ENCODE measurements around the gene CD300LB.
A peak's percentile ranks its signal among the peaks of the same experiment; 100 is the strongest.
"Not testable (repeated sequence)": the region's sequence is repeated elsewhere in the genome, so short reads cannot be mapped to it uniquely, and the experiment has no call there.

The CD300LB gene

GRCh38 chr17:74527756-74528155, 3.5 kb downstream of the CD300LB start:
- DNase-seq (ENCODE audit: extremely low spot score, insufficient read length, low read depth) (no peak), FAIRE-seq (no peak)

GRCh38 chr17:74527081-74527480, 4.2 kb downstream of the CD300LB start:
- DNase-seq (ENCODE audit: extremely low spot score, insufficient read length, low read depth): no peak
- FAIRE-seq: no peak

GRCh38 chr17:74526681-74527080, 4.6 kb downstream of the CD300LB start:
- DNase-seq (ENCODE audit: extremely low spot score, insufficient read length, low read depth): no peak
- FAIRE-seq: no peak

GRCh38 chr17:74525781-74526288, 5.4 kb downstream of the CD300LB start:
- no peak for DNase-seq (ENCODE audit: extremely low spot score, insufficient read length, low read depth)
- no peak for FAIRE-seq

- FAIRE-seq: no peak
Measured at GRCh38 chr17:74525465-74525725, 5.9 kb downstream of the CD300LB start.

GRCh38 chr17:74524653-74525464, 6.4 kb downstream of the CD300LB start:
- FAIRE-seq: no peak
- DNase-seq (ENCODE audit: extremely low spot score, insufficient read length, low read depth): no peak

More at GRCh38 chr17:74525465-74525725, 5.9 kb downstream of the CD300LB start:
- no peak for DNase-seq (ENCODE audit: extremely low spot score, insufficient read length, low read depth)

- FAIRE-seq (no peak), DNase-seq (ENCODE audit: extremely low spot score, insufficient read length, low read depth) (no peak)
Measured at GRCh38 chr17:74523308-74523707, 8.0 kb downstream of the CD300LB start.

GRCh38 chr17:74522381-74523105, 8.7 kb downstream of the CD300LB start:
- FAIRE-seq: no peak
- DNase-seq (ENCODE audit: extremely low spot score, insufficient read length, low read depth): no peak

GRCh38 chr17:74521701-74522201, 9.5 kb downstream of the CD300LB start:
- FAIRE-seq (peak; percentile 70), DNase-seq (ENCODE audit: extremely low spot score, insufficient read length, low read depth) (no peak)

GRCh38 chr17:74520790-74521480, 10.3 kb downstream of the CD300LB start:
- no peak for FAIRE-seq
- DNase-seq (ENCODE audit: extremely low spot score, insufficient read length, low read depth): no peak

- DNase-seq (ENCODE audit: extremely low spot score, insufficient read length, low read depth): no peak
- peak; percentile 24 for FAIRE-seq
Measured at GRCh38 chr17:74520016-74520434, 11.2 kb downstream of the CD300LB start.

- DNase-seq (ENCODE audit: extremely low spot score, insufficient read length, low read depth); FAIRE-seq: not testable (repeated sequence)
Measured at GRCh38 chr17:74518413-74518981, 12.8 kb downstream of the CD300LB start.

- no peak for DNase-seq (ENCODE audit: extremely low spot score, insufficient read length, low read depth)
Measured at GRCh38 chr17:74516561-74517328, 14.5 kb downstream of the CD300LB start.

GRCh38 chr17:74515941-74516340, 15.3 kb downstream of the CD300LB start:
- DNase-seq (ENCODE audit: extremely low spot score, insufficient read length, low read depth): no peak
- no peak for FAIRE-seq

More at GRCh38 chr17:74516561-74517328, 14.5 kb downstream of the CD300LB start:
- FAIRE-seq: no peak

GRCh38 chr17:74514632-74515334, 16.5 kb downstream of the CD300LB start:
- FAIRE-seq: peak; percentile 5
- DNase-seq (ENCODE audit: extremely low spot score, insufficient read length, low read depth): no peak

- peak; percentile 52 for FAIRE-seq
- DNase-seq (ENCODE audit: extremely low spot score, insufficient read length, low read depth): no peak
Measured at GRCh38 chr17:74513987-74514631, 17.2 kb downstream of the CD300LB start.

- no peak for DNase-seq (ENCODE audit: extremely low spot score, insufficient read length, low read depth)
- FAIRE-seq: peak; percentile 55
Measured at GRCh38 chr17:74512624-74513091, 18.6 kb downstream of the CD300LB start.

- no peak for DNase-seq (ENCODE audit: extremely low spot score, insufficient read length, low read depth)
- no peak for FAIRE-seq
Measured at GRCh38 chr17:74512036-74512435, 19.2 kb downstream of the CD300LB start.
